Stimulated activated CD4-positive, alpha-beta T cell treated with anti-CD3 and anti-CD28 coated beads, Interleukin-1b, Interleukin-23, amount 100 ng/mL, for 1 hour (primary cell): Measurements from ENCODE around the gene MAPK1.
"Not testable (repeated sequence)": the region's sequence is repeated elsewhere in the genome, so short reads cannot be mapped to it uniquely, and the experiment has no call there.

ENCODE experiments used
- DNase-seq, 2 donors: peaks; one replicate each; pipeline ENCODE4 v3.0.0-alpha.2; 2020; ENCODE audit warnings: low read depth in 2 of 2

MAPK1 gene

GRCh38 chr22:21882754-21883333, 15.4 kb upstream of the MAPK1 start:
- DNase-seq = not testable (repeated sequence)

DNA sequence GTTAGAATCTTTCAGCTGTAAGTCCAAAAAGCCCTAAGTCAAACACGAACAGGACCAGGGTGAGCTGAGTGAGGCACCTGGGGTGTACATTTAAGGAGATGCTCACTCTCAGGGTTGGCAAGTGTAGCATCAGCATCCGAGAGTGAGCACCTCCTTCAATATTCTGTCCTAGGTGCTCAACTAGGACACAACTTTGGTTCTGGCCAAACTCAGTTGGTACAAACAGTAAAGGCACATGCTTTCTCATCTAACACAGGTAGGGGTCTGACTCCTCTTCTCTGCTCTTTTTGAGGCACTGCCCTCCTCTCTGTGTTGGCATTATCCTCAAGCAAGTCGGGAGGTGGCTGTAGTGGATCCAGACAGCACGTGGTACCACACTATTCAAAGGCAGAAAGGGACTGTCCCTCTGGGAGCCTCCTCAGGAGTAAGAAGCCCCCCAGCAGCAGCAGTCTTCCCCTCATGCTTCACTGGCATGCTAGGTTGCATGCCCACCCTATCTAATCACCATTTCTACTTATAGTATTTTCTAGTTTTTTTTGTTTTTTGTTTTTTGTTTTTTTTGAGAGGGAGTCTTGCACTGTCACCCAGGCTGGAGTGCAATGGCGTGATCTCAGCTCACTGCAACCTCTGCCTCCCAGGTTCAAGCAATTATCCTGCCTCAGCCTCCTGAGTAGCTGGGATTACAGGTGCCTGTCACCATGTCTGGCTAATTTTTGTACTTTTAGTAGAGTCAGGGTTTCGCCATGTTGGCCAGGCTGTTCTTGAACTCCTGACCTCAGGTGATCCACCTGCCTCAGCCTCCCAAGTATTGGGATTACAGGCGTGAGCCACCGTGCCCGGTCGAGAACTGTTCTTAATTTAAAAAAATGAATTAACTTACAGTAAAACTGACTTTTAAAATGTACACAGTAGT, 14.7 kb upstream of the MAPK1 start:
- no peak for DNase-seq

DNA sequence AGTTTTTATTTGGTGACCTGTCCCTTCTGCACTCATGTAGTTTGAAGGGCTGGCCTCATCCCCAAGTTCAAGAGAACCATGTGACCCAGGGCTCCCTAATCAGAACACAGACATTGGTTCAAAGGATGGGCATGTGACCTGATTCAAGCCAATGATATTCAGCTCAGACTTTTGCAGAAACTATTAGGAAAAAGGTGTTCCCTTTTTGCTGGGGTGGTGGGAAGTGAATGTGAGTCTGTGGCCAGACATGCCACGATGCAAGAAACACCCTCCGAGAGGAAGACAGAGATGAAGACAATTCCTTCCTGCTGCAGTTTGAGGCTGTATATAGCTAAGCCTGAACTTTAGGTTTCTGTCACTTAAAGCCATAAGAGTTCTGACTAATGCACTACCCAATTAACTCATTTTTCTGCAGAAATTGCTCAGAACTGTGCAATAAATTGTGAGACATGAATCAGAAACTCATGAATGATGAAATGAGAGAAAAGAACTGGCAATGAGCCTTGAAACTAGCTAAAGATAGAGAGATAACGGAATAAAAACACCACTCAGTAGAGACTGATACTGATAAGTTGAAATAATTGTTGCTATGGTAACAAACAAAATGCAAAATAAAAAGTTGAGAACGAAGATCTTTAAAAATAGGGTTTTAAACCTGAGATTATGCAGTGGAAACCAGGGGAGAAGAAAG, 9.2 kb upstream of the MAPK1 start:
- DNase-seq = no peak

DNA sequence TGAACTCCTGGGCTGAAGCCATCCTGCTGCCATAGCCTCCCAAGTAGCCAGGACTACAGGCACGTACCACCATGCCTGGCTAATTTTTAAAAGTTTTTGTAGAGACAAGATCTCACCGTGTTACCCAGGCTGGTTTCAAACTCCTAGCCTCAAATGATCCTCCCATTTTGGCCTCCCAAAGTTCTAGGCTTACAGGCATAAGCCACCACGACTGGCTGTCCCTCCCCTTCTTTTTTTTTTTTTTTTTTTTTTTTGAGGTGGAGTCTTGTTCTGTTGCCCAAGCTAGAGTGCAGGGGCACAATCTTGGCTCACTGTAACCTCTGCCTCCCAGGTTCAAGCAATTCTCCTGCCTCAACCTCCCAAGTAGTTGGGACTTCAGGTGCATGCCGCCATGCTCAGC, 7.5 kb upstream of the MAPK1 start:
- DNase-seq = not testable (repeated sequence)

DNA sequence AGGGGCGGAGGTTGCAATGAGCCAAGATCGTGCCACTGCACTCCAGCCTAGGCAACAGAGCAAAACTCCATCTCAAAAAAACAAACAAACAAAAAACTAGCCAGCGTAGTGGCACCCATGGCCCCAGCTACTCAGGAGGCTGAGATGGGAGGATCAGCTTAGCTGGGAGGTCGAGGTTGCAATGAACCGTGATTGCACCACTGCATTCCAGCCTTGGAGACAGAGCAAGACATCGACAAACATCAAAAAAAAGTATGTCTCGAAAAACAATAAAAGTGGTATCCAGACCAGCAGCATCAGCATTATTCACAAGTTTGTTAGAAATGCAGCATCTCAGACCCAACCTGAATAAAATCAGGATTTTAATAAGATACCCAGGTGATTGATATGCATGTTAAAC, 6.2 kb upstream of the MAPK1 start:
- DNase-seq = no peak

GRCh38 chr22:21872741-21873140, 5.3 kb upstream of the MAPK1 start:
- DNase-seq = not testable (repeated sequence)

- no peak for DNase-seq
These were observed 1.2 kb upstream of the MAPK1 start for GRCh38 chr22:21868651-21869050.

DNA sequence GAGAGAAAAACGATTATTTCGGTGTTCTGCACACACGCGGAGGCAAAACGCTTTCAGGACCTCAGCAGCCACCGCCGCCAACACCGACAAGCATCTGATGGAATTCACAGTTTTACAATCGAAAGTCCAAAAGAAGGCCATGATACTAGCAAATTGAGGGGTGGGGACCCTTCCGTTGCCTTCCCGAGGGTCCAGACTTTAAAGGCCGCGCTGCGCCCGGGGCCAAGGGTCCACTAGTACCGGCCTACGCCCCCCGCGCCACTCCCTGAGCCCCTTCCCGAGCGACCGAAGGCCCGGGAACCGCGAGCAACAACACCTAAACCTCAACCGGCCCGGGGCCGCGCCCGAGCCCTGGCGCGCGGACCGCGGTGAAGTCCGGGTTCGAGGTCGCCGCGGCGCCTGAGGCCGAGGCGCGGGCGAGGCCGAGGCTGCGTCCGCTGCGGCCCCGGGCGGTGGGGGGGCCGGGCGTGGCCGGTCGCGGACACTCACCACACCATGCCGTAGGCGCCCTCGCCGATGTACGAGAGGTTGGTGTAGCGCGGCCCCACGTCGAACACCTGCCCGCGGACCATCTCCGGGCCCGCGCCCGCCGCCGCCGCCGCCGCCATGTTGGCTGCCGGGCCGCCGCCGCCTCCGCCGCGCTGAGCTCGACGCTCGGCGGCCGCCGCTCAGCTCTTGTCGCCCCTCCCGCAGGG, 465 bp downstream of the MAPK1 start:
- no peak for DNase-seq

GRCh38 chr22:21865041-21865440, 2.4 kb downstream of the MAPK1 start:
- DNase-seq = no peak

DNA sequence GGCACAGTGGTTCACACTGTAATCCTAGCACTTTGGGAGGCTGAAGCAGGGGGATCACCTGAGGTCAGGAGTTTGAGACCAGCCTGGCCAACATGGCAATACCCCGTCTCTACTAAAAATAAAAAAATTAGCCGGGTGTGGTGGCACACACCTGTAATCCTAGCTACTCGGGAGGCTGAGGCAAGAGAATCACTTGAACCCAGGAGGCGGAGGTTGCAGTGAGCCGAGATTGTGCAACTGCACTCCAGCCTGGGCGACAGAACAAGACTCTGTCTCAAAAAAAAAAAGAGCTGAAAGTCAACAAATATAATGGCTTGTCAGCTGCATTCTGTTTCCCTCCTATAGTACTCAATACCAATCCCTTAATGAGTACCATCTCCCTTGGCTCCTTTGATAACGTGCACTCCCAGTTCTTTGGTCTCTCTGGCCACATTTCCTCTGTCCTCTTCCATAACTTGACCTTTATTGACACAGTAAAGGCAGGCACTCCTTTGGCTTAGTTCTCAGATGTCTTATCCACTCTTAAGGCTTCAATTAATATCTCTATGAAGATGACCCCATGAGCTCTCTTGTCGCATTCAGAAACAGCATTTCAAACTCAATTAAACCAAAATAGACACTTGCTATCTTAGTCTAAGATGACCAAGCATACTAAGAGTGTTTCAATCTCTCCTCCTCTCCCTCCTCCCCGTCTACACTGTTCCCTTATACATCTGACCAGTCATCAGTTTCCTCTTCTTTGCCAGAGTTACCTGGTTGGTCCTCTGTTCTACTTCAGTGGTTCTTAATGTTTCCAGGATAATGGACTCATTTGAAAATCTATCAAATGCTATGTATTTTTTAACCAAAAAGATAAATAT, 4.8 kb downstream of the MAPK1 start:
- no peak for DNase-seq

- DNase-seq = no peak
These were observed 5.6 kb downstream of the MAPK1 start for GRCh38 chr22:21861851-21862250.

DNA sequence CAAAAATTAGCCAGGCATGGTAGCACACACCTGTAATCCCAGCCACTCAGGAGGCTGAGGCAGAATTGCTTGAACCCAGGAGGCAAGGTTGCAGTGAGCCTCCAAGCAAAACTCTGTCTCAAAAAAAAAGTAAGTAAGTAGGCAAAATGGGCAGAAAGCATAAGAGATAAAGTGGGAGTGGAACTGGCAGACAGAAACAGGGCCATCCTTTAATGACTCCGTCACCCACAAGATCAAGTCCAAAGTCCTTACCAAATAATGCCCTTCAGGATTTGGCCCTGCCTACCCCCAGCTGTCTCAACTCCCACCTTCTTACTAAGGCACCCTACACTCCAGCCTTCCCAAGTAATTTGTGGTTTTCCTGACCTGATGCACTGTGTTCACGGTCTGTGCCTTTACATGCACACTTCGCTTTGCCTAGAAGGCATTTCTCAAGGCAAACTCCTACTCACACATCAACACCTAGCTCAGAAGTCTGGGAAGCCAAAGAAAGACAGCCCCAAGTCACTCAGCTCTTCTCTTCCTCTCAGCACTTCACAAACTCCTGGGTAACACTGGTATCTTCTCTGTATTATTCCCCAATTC, 6.1 kb downstream of the MAPK1 start:
- DNase-seq = no peak

DNA sequence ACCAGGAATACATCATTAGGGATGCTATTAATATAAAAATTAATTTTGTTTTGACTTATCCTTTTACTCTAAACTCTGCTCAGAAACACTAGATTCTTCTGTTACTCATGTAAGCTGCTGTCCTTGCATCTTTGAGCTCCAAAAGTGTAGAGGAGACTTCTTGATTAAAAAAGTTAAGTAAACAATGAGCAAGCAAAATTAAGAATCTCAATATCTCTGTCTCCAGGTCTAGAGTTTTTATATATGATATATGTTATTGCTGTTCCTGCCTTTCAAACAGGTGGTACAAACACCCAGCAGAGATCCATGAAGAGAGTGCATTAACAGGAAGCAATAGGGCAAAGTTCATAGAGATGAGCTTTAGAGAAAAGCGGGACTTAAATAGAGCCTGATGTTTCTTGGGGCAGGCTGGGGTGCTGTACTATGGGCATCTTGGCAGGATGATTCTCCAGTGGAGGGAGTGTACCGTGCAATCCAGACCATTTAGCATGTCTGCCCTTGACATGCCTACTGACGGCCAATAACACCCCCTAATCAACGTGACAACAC, 6.9 kb downstream of the MAPK1 start:
- no peak for DNase-seq

DNA sequence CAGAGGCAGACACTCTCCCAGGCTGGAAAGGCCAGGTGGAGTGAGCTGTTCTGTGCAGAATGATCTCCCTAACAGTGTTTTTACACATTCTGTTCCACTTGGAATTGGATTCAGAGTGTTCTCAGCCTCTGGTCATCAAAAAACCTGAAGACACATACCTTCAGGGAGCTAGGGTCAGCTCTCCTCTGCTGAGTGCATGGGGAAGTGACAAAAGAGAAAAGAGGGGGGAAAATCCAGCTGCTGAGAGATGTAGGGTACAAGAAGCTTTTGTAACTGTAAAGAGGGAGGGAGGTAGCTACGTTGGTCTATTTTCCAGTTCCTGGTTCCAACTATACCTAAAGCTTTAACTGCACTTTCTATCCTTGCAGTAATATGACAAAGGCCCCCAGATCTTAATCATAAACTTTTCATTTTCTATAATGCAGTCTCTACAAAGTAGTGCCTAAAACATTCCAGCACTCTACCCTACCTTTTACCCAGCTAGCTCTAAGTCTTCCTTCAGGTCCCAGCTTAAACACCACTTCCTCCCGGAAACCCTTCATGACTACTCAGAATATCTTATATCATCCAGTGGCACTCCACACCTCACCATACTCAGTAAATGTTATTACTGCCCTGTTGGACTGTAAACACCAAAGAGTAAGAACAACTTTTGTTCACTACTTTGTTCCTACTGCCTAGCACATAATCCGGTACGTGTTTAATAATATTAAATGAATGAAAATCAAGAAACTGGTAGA, 9.2 kb downstream of the MAPK1 start:
- no peak for DNase-seq

DNA sequence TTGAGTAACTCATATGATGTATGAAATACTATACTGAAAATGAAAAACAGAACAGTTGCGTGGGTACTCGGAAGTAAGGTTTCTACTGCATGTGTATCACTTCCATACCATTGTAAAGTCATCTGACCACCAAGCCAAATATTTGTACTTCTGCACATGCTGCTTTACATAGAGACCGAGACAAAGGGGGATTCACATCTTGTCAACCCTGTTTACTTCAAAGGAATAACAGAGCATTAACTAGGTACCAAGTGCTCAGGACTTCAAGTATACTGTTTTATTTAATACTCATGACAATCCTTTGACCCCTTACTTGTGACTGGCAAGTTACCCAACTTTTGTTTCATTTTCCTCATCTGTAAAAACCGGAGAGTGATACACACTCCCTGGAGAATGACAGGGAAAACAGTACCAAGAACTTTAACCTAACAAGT, 9.9 kb downstream of the MAPK1 start:
- DNase-seq = no peak

DNA sequence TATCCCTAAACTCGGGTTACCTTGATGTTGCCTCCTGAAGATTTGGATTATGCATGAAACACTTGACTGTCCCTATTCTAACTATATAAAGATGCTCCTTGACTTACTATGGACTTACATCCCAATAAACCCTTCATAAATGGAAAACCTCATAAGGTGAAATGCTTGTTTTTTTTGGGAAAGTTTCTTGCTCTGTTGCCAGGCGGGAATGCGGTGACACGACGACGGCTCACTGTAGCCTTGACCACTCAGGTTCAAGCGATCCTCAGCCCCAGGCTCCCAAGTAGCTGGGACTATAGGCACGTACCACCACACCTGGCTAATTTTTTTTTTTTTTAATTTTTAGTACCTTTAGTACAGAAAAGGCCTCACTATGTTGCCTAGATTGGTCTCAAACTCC, 10.6 kb downstream of the MAPK1 start:
- no peak for DNase-seq

- DNase-seq = no peak
These were observed 11.2 kb downstream of the MAPK1 start for GRCh38 chr22:21856197-21856596.

DNA sequence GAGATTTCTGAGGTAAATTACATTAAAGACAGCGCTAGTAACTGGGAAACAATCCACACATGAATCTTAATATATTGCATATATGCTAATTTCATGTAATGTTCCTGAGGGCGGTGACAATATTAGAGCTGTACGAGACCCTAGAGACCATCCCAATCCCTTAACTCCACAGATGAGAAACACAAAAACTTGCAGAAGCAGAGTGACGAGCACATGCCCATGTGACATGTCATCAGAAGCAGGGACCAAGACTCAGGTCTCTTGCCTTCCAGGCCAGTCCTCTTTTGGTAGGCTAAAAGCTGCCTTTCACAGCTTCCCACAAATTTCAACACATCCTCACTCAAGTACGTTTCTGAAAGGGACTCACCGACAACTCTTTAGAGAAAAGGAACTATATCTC, 11.8 kb downstream of the MAPK1 start:
- no peak for DNase-seq

- DNase-seq = no peak
These were observed 16.8 kb downstream of the MAPK1 start for GRCh38 chr22:21850660-21851059.

DNA sequence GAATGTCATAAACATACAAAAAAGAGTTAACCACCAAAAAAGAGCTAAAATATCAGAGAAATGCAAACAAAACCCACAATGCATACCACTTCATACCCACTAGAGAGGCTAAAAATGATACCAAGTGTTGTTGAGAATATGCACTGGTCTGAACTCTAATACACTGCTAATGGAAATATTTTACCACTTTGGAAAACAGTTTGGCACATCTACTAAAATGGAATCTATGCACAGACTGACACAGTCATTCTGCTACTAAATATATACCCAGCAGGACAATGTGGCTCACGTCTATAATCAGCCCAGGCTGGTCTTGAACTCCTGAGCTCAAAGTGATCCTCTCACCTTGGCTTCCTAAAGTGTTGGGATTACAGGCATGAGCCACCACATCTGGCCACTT, 18.0 kb downstream of the MAPK1 start:
- DNase-seq = no peak
